ENCODE measurements around the gene AGPAT4.
"Not testable (repeated sequence)": the region's sequence is repeated elsewhere in the genome, so short reads cannot be mapped to it uniquely, and the experiment has no call there.

The AGPAT4 gene

GRCh38 chr6:161198783-161199460 is 74.9 kb downstream of the AGPAT4 start:
- no peak for DNase-seq

- DNase-seq = peak; percentile 22
Observed at GRCh38 chr6:161198176-161198575, 75.7 kb downstream of the AGPAT4 start.

GRCh38 chr6:161195386-161195785 is 78.5 kb downstream of the AGPAT4 start:
- DNase-seq = peak; percentile 67

- no peak for DNase-seq
Observed at GRCh38 chr6:161194374-161194773, 79.5 kb downstream of the AGPAT4 start.

GRCh38 chr6:161192636-161193411 is 81.0 kb downstream of the AGPAT4 start:
- DNase-seq = no peak

- DNase-seq = no peak
Observed at GRCh38 chr6:161191671-161192070, 82.2 kb downstream of the AGPAT4 start.

GRCh38 chr6:161191007-161191406 is 82.9 kb downstream of the AGPAT4 start:
- no peak for DNase-seq

GRCh38 chr6:161189891-161190290 is 84.0 kb downstream of the AGPAT4 start:
- DNase-seq = peak; percentile 58

- no peak for DNase-seq
Observed at GRCh38 chr6:161188547-161189465, 85.1 kb downstream of the AGPAT4 start.

GRCh38 chr6:161186173-161186769 is 87.6 kb downstream of the AGPAT4 start:
- peak; percentile 77 for DNase-seq

- no peak for DNase-seq
Observed at GRCh38 chr6:161181121-161181520, 92.7 kb downstream of the AGPAT4 start.

- not testable (repeated sequence) for DNase-seq
Observed at GRCh38 chr6:161178155-161178554, 95.7 kb downstream of the AGPAT4 start.

GRCh38 chr6:161176428-161176827 is 97.4 kb downstream of the AGPAT4 start:
- DNase-seq = not testable (repeated sequence)

- not testable (repeated sequence) for DNase-seq
Observed at GRCh38 chr6:161172769-161173168, 101.1 kb downstream of the AGPAT4 start.

GRCh38 chr6:161171207-161171606 is 102.7 kb downstream of the AGPAT4 start:
- peak; percentile 21 for DNase-seq

- DNase-seq = no peak
Observed at GRCh38 chr6:161169696-161170095, 104.2 kb downstream of the AGPAT4 start.

- no peak for DNase-seq
Observed at GRCh38 chr6:161169035-161169434, 104.8 kb downstream of the AGPAT4 start.

- DNase-seq = peak; percentile 64
Observed at GRCh38 chr6:161168281-161168891, 105.5 kb downstream of the AGPAT4 start.

- DNase-seq = no peak
Observed at GRCh38 chr6:161166677-161167076, 107.2 kb downstream of the AGPAT4 start.

- DNase-seq = no peak
Observed at GRCh38 chr6:161166176-161166575, 107.7 kb downstream of the AGPAT4 start.

GRCh38 chr6:161164182-161164625 is 109.7 kb downstream of the AGPAT4 start:
- DNase-seq = no peak

- DNase-seq = no peak
Observed at GRCh38 chr6:161163466-161164181, 110.2 kb downstream of the AGPAT4 start.
